Adipose tissue (tissue), 3 donors: ENCODE results near the gene CNN2. TPM values are rescaled to one million over a fixed set of nuclear protein-coding genes. Genes with fewer than 3 reads are reported as not detected.

Experiments used
- H3K27ac ChIP-seq: one replicate; pipeline ENCODE4 v1.5.1; 2013; ENCODE audit warnings: low read depth, low read length
- WGBS, 3 donors: extraction: QIAGEN DNeasy Blood & Tissue Kit; methylation state at CpG; one replicate each; pipeline ENCODE4 v1.1.7; 2013; 5-methylcytosine and 5-hydroxymethylcytosine counted together
- polyA plus RNA-seq, 3 donors: library from polyadenylated mRNA; stranded (reverse); fragments of 200-250 nt; gene quantifications; one replicate each; pipeline ENCODE4 v1.2.3, GENCODE V29; 2013
- donor health status: healthy with polysubstance abuse.
- donor health status: Bipolar disorder and iron deficiency.
- donor health status: healthy.

CNN2 gene
- polyA plus RNA-seq, 3 donors, result 39.3 to 107 (median 76.1) TPM

- H3K27ac ChIP-seq, result no peak overlapping the region
These were observed 14.3 kb downstream of the CNN2 start for GRCh38 chr19:1040476-1041271.

GRCh38 chr19:1041272-1041834, 14.9 kb downstream of the CNN2 start:
- no peak overlapping the region for H3K27ac ChIP-seq
- WGBS, 3 donors, result 27 to 43% (median 31%) methylated on average over 26 of the region's 26 CpGs

More at GRCh38 chr19:1040476-1041271, 14.3 kb downstream of the CNN2 start:
- 2 to 3% (median 2%) methylated on average over 27 of the region's 27 CpGs for WGBS, 3 donors

GRCh38 chr19:1041835-1042685, 15.7 kb downstream of the CNN2 start:
- no peak overlapping the region for H3K27ac ChIP-seq
- 63 to 67% (median 66%) methylated on average over 37 to 43 of the region's 43 CpGs for WGBS, 3 donors

GRCh38 chr19:1042689-1043511, 16.5 kb downstream of the CNN2 start:
- H3K27ac ChIP-seq, result no peak overlapping the region
- WGBS, 3 donors, result 60 to 81% (median 67%) methylated on average over 23 of the region's 23 CpGs

- 66 to 83% (median 69%) methylated on average over 10 of the region's 10 CpGs for WGBS, 3 donors
- no peak overlapping the region for H3K27ac ChIP-seq
These were observed 18.8 kb downstream of the CNN2 start for GRCh38 chr19:1045247-1045603.

GRCh38 chr19:1046117-1046626, 19.8 kb downstream of the CNN2 start:
- WGBS, 3 donors, result 89 to 92% (median 90%) methylated on average over 29 to 33 of the region's 33 CpGs
- H3K27ac ChIP-seq, result no peak overlapping the region

- WGBS, 3 donors, result 87 to 94% (median 88%) methylated on average over 67 to 77 of the region's 77 CpGs
- no peak overlapping the region for H3K27ac ChIP-seq
These were observed 20.7 kb downstream of the CNN2 start for GRCh38 chr19:1046836-1047695.

- 85 to 91% (median 86%) methylated on average over 20 of the region's 20 CpGs for WGBS, 3 donors
- no peak overlapping the region for H3K27ac ChIP-seq
These were observed 21.3 kb downstream of the CNN2 start for GRCh38 chr19:1047696-1048147.

GRCh38 chr19:1049106-1049505, 22.7 kb downstream of the CNN2 start:
- no peak overlapping the region for H3K27ac ChIP-seq
- 90 to 98% (median 94%) methylated on average over 15 to 17 of the region's 17 CpGs for WGBS, 3 donors

- no peak overlapping the region for H3K27ac ChIP-seq
- 57 to 84% (median 62%) methylated on average over 7 to 11 of the region's 11 CpGs for WGBS, 3 donors
These were observed 23.4 kb downstream of the CNN2 start for GRCh38 chr19:1049800-1050199.

GRCh38 chr19:1050989-1051788, 24.8 kb downstream of the CNN2 start:
- no peak overlapping the region for H3K27ac ChIP-seq
- 87 to 90% (median 89%) methylated on average over 31 of the region's 31 CpGs for WGBS, 3 donors

- 91 to 98% (median 91%) methylated on average over 17 of the region's 17 CpGs for WGBS, 3 donors
These were observed 25.4 kb downstream of the CNN2 start for GRCh38 chr19:1051791-1052190.

GRCh38 chr19:1052349-1052975, 26.1 kb downstream of the CNN2 start:
- 74 to 83% (median 80%) methylated on average over 2 to 3 of the region's 5 CpGs for WGBS, 3 donors
- H3K27ac ChIP-seq, result no peak overlapping the region

More at GRCh38 chr19:1051791-1052190, 25.4 kb downstream of the CNN2 start:
- no peak overlapping the region for H3K27ac ChIP-seq

- WGBS, 3 donors, result 88 to 93% (median 92%) methylated on average over 31 of the region's 31 CpGs
- H3K27ac ChIP-seq, result no peak overlapping the region
These were observed 27.0 kb downstream of the CNN2 start for GRCh38 chr19:1053176-1054101.
